Measurements from ENCODE around the gene CA10.

CA10 gene

GRCh38 chr17:51813140-51813783, 345.3 kb downstream of the CA10 start:
- no peak for FAIRE-seq

- no peak for FAIRE-seq
Observed at GRCh38 chr17:51807460-51807859, 351.1 kb downstream of the CA10 start.

- no peak for FAIRE-seq
Observed at GRCh38 chr17:51805765-51806164, 352.7 kb downstream of the CA10 start.

- no peak for FAIRE-seq
Observed at GRCh38 chr17:51805185-51805584, 353.3 kb downstream of the CA10 start.

GRCh38 chr17:51803161-51803560, 355.4 kb downstream of the CA10 start:
- no peak for FAIRE-seq

GRCh38 chr17:51802544-51802943, 356.0 kb downstream of the CA10 start:
- FAIRE-seq: no peak

- no peak for FAIRE-seq
Observed at GRCh38 chr17:51801626-51802025, 356.9 kb downstream of the CA10 start.

GRCh38 chr17:51799981-51800380, 358.5 kb downstream of the CA10 start:
- no peak for FAIRE-seq

GRCh38 chr17:51799240-51799639, 359.3 kb downstream of the CA10 start:
- FAIRE-seq: no peak

GRCh38 chr17:51797150-51797549, 361.4 kb downstream of the CA10 start:
- FAIRE-seq: no peak

GRCh38 chr17:51796026-51796425, 362.5 kb downstream of the CA10 start:
- FAIRE-seq: no peak

- no peak for FAIRE-seq
Observed at GRCh38 chr17:51795401-51795800, 363.1 kb downstream of the CA10 start.

- FAIRE-seq: no peak
Observed at GRCh38 chr17:51794466-51794865, 364.0 kb downstream of the CA10 start.

- no peak for FAIRE-seq
Observed at GRCh38 chr17:51793686-51794085, 364.8 kb downstream of the CA10 start.

GRCh38 chr17:51778842-51779241, 379.7 kb downstream of the CA10 start:
- no peak for FAIRE-seq

GRCh38 chr17:51770027-51770759, 388.3 kb downstream of the CA10 start:
- FAIRE-seq: no peak

- FAIRE-seq: no peak
Observed at GRCh38 chr17:51769231-51769630, 389.3 kb downstream of the CA10 start.

- no peak for FAIRE-seq
Observed at GRCh38 chr17:51768706-51769105, 389.8 kb downstream of the CA10 start.

GRCh38 chr17:51767287-51767686, 391.2 kb downstream of the CA10 start:
- FAIRE-seq: no peak

- no peak for FAIRE-seq
Observed at GRCh38 chr17:51765282-51766135, 393.0 kb downstream of the CA10 start.

GRCh38 chr17:51764387-51764971, 394.0 kb downstream of the CA10 start:
- FAIRE-seq: no peak

- no peak for FAIRE-seq
Observed at GRCh38 chr17:51763058-51763457, 395.5 kb downstream of the CA10 start.

GRCh38 chr17:51761105-51761504, 397.4 kb downstream of the CA10 start:
- FAIRE-seq: no peak
